SK-N-SH (cell line): ENCODE results near the gene TMED6. TPM values are rescaled to one million over a fixed set of nuclear protein-coding genes. Genes with fewer than 3 reads are reported as not detected.

Source experiments
- CTCF ChIA-PET: fragments of 300-600, 350-600 bp; formaldehyde crosslinking; extraction: SDS; loops from one replicate; lab custom pipeline; 2021; lab: Yijun Ruan, JAX
- POLR2A ChIA-PET: fragments of 350-600 bp; sonication (Branson Sonifier 250); formaldehyde crosslinking; extraction: SDS; loops from one replicate; lab custom pipeline; 2020; ENCODE audit warnings: antibody characterized with exemption, inconsistent platforms; lab: Yijun Ruan, JAX
- DNase-seq: peaks from one replicate; pipeline ENCODE4 v3.0.0; 2012
- H2AFZ ChIP-seq: fragments of 200-600 bp; sonication (generic); 2 replicates; pipeline ENCODE4 v1.8.1; 2016; ENCODE audit warnings: antibody characterized with exemption, mild to moderate bottlenecking, low read depth
- H3F3A ChIP-seq: fragments of 200-600 bp; sonication (generic); replicated peaks from 2 replicates; pipeline ENCODE3; 2016; ENCODE audit warnings: antibody characterized with exemption, mild to moderate bottlenecking; ENCODE audit not compliant: insufficient read depth
- H3K27ac ChIP-seq, 2 experiments: fragments of 200-500 bp in 1 of 2; fragments of 200-600 bp in 1 of 2; sonication (Bioruptor generic) in 1 of 2; sonication (generic), shearing (Covaris generic) in 1 of 2; 2 replicates each; pipeline versions ENCODE4 v1.5.1 to v1.6.1; 2014 to 2016; ENCODE audit warnings: low read depth in 2 of 2, inconsistent platforms in 1 of 2, low read length in 1 of 2, mild to moderate bottlenecking in 1 of 2, mixed read lengths in 1 of 2
- H3K27me3 ChIP-seq: fragments of 200-600 bp; sonication (generic), shearing (Covaris generic); 2 replicates; pipeline ENCODE4 v1.6.1; 2016; ENCODE audit warnings: mixed run types; ENCODE audit not compliant: insufficient read depth
- H3K36me3 ChIP-seq, 2 experiments: fragments of 200-500 bp in 1 of 2; fragments of 200-600 bp in 1 of 2; sonication (Bioruptor generic) in 1 of 2; sonication (generic) in 1 of 2; replicated peaks in 1 of 2; 2 replicates each; pipeline versions ENCODE3 to v1.5.1; 2014 to 2016; ENCODE audit warnings: low read length in 1 of 2, mild to moderate bottlenecking in 1 of 2; ENCODE audit not compliant: insufficient read depth in 2 of 2, control insufficient read depth in 1 of 2
- H3K4me1 ChIP-seq, 2 experiments: fragments of 200-500 bp in 1 of 2; fragments of 200-600 bp in 1 of 2; sonication (Bioruptor generic) in 1 of 2; sonication (generic), shearing (Covaris generic) in 1 of 2; 2 replicates each; pipeline versions ENCODE4 v1.5.1 to v1.6.1; 2014 to 2016; ENCODE audit warnings: low read depth in 1 of 2, low read length in 1 of 2, mixed run types in 1 of 2; ENCODE audit not compliant: insufficient read depth in 2 of 2, control insufficient read depth in 1 of 2
- H3K4me2 ChIP-seq: fragments of 200-600 bp; sonication (generic), shearing (Covaris generic); 2 replicates; pipeline ENCODE4 v1.6.1; 2017; ENCODE audit warnings: mixed run types
- H3K4me3 ChIP-seq, 2 experiments: fragments of 200-500 bp in 1 of 2; fragments of 200-600 bp in 1 of 2; sonication (Bioruptor generic) in 1 of 2; sonication (generic), shearing (Covaris generic) in 1 of 2; 2 replicates each; pipeline versions ENCODE4 v1.5.1 to v1.8.1; 2014 to 2016; ENCODE audit warnings: low read depth in 2 of 2, inconsistent platforms in 1 of 2, low read length in 1 of 2, mild to moderate bottlenecking in 1 of 2, mixed read lengths in 1 of 2, moderate library complexity in 1 of 2
- H3K79me2 ChIP-seq: fragments of 200-600 bp; sonication (generic); 2 replicates; pipeline ENCODE4 v1.8.1; 2017; ENCODE audit warnings: mild to moderate bottlenecking; ENCODE audit not compliant: insufficient read depth
- H3K9ac ChIP-seq: fragments of 200-600 bp; sonication (generic); 2 replicates; pipeline ENCODE4 v1.6.1; 2017; ENCODE audit warnings: mixed run types
- H3K9me2 ChIP-seq: fragments of 200-600 bp; sonication (generic); 2 replicates; pipeline ENCODE4 v1.6.1; 2017; ENCODE audit warnings: mixed run types
- H3K9me3 ChIP-seq: fragments of 200-600 bp; sonication (generic); 2 replicates; pipeline ENCODE4 v1.6.1; 2017; ENCODE audit warnings: mixed run types, mild to moderate bottlenecking, moderate library complexity
- H4K20me1 ChIP-seq: fragments of 200-600 bp; sonication (generic); 2 replicates; pipeline ENCODE4 v1.6.1; 2017; ENCODE audit warnings: mild to moderate bottlenecking, mixed run types; ENCODE audit not compliant: insufficient read depth
- GABPA ChIP-seq: IDR thresholded peaks from 2 replicates; pipeline ENCODE4 v1.4.0; 2012; ENCODE audit warnings: low read depth, mild to moderate bottlenecking
- MXI1 ChIP-seq: IDR thresholded peaks from 2 replicates; pipeline ENCODE4 v1.6.1; 2012; ENCODE audit warnings: mild to moderate bottlenecking, low read depth, low read length, improper control_type of control experiment
- NFIC ChIP-seq: IDR thresholded peaks from 2 replicates; pipeline ENCODE4 v1.4.0; 2012; ENCODE audit warnings: borderline replicate concordance
- POLR2AphosphoS5 ChIP-seq: IDR thresholded peaks from 2 replicates; pipeline ENCODE4 v1.6.1; 2012; ENCODE audit warnings: low read depth, low read length
- RAD21 ChIP-seq: IDR thresholded peaks from 2 replicates; pipeline ENCODE4 v1.6.1; 2012; ENCODE audit warnings: mild to moderate bottlenecking, low read length
- RFX5 ChIP-seq: IDR thresholded peaks from 2 replicates; pipeline ENCODE4 v1.6.1; 2012; ENCODE audit warnings: mild to moderate bottlenecking, improper control_type of control experiment, low read length
- TAF1 ChIP-seq: IDR thresholded peaks from 2 replicates; pipeline ENCODE4 v1.6.1; 2012; ENCODE audit warnings: low read depth, mild to moderate bottlenecking, low read length, moderate library complexity, borderline replicate concordance
- TEAD4 ChIP-seq: IDR thresholded peaks from 2 replicates; pipeline ENCODE4 v1.4.0; 2012; ENCODE audit warnings: mild to moderate bottlenecking, borderline replicate concordance; ENCODE audit not compliant: insufficient read depth
- WGBS: methylation state at CpG from one replicate; pipeline ENCODE4 v1.1.6; 2017; ENCODE audit warnings: low lambda C conversion rate; 5-methylcytosine and 5-hydroxymethylcytosine counted together
- polyA plus RNA-seq, 3 experiments: library from polyadenylated mRNA; depleted of rRNA; stranded (reverse); fragments of >200 nt; gene quantifications; 2 replicates each; pipeline ENCODE4 v1.2.3, GENCODE V29; 2012
- TF ChIP-seq, protein P1 (sequence below): IDR thresholded peaks from 2 replicates; pipeline ENCODE4 v1.6.1; 2012; ENCODE audit warnings: mild to moderate bottlenecking, low read depth, low read length, moderate library complexity
- TF ChIP-seq, protein P2 (sequence below): fragments of 200-600 bp; sonication (generic); IDR thresholded peaks from 2 replicates; pipeline ENCODE4 v1.6.1; 2017; ENCODE audit warnings: antibody characterized with exemption, mild to moderate bottlenecking, moderate library complexity
- TF ChIP-seq, protein P3 (sequence below): IDR thresholded peaks from 2 replicates; pipeline ENCODE4 v1.4.0; 2012; ENCODE audit warnings: low read depth, borderline replicate concordance

Gene TMED6
- polyA plus RNA-seq, 1 of the 3 experiments (the other 2 are of a cell fraction), result not detected

DNA sequence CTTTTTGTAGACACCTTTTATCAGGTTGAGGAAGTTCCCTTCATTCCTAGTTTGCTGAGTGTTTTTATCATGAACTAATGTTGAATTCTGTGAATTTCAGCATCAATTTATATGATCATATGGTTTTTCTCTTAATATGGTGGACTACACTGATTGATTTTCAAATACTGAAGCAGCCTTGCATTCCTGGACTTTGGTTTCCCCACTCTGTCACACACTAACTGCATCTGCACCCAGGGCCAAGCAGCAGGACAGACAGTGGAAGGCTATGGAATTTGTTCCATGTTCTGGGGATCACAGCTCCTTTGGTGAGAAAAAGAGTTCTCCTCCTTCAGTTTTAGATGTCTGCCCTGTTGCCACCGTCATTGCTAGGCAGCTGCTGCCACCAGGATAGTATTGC, 26.4 kb upstream of the TMED6 start:
- Histone ChIP-seq H3K27me3 (no peaks in the 10 kb centered on the region), H3K9ac (no peak overlapping the region), H3K27ac (peak overlapping the region in 1 of 2 experiments; percentile 52; a peak in 1 of 4 replicates), H3K79me2 (peaks cover 54% of the 10 kb centered on the region; the same call in 1 of the 2 replicates), H3F3A (peaks cover 31% of the 10 kb centered on the region), H3K36me3 (peaks cover 36 to 65% of the 10 kb centered on the region in 2 experiments), H3K4me1 (no peaks in the 10 kb centered on the region), H3K9me2 (no peaks in the 10 kb centered on the region), H3K9me3 (no peaks in the 10 kb centered on the region), H3K4me3 (no peak overlapping the region), H2AFZ (no peak overlapping the region), H4K20me1 (no peaks in the 10 kb centered on the region), H3K4me2 (no peak overlapping the region)
- ChIA-PET CTCF (no interaction called here), POLR2A (no interaction called here)
- DNase-seq, result no peak
- WGBS, result 78% methylated on average over 1 of the region's 1 CpG
- TF ChIP-seq TAF1, result no peak
- TF ChIP-seq GABPA, result no peak
- no peak for TF ChIP-seq MXI1
- TF ChIP-seq RFX5, result no peak
- TF ChIP-seq TEAD4, result no peak
- TF ChIP-seq, protein P1, sequence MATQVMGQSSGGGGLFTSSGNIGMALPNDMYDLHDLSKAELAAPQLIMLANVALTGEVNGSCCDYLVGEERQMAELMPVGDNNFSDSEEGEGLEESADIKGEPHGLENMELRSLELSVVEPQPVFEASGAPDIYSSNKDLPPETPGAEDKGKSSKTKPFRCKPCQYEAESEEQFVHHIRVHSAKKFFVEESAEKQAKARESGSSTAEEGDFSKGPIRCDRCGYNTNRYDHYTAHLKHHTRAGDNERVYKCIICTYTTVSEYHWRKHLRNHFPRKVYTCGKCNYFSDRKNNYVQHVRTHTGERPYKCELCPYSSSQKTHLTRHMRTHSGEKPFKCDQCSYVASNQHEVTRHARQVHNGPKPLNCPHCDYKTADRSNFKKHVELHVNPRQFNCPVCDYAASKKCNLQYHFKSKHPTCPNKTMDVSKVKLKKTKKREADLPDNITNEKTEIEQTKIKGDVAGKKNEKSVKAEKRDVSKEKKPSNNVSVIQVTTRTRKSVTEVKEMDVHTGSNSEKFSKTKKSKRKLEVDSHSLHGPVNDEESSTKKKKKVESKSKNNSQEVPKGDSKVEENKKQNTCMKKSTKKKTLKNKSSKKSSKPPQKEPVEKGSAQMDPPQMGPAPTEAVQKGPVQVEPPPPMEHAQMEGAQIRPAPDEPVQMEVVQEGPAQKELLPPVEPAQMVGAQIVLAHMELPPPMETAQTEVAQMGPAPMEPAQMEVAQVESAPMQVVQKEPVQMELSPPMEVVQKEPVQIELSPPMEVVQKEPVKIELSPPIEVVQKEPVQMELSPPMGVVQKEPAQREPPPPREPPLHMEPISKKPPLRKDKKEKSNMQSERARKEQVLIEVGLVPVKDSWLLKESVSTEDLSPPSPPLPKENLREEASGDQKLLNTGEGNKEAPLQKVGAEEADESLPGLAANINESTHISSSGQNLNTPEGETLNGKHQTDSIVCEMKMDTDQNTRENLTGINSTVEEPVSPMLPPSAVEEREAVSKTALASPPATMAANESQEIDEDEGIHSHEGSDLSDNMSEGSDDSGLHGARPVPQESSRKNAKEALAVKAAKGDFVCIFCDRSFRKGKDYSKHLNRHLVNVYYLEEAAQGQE, result no peak
- no peak for TF ChIP-seq RAD21
- TF ChIP-seq, protein P2, sequence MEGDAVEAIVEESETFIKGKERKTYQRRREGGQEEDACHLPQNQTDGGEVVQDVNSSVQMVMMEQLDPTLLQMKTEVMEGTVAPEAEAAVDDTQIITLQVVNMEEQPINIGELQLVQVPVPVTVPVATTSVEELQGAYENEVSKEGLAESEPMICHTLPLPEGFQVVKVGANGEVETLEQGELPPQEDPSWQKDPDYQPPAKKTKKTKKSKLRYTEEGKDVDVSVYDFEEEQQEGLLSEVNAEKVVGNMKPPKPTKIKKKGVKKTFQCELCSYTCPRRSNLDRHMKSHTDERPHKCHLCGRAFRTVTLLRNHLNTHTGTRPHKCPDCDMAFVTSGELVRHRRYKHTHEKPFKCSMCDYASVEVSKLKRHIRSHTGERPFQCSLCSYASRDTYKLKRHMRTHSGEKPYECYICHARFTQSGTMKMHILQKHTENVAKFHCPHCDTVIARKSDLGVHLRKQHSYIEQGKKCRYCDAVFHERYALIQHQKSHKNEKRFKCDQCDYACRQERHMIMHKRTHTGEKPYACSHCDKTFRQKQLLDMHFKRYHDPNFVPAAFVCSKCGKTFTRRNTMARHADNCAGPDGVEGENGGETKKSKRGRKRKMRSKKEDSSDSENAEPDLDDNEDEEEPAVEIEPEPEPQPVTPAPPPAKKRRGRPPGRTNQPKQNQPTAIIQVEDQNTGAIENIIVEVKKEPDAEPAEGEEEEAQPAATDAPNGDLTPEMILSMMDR, result no peak
- TF ChIP-seq, protein P3, sequence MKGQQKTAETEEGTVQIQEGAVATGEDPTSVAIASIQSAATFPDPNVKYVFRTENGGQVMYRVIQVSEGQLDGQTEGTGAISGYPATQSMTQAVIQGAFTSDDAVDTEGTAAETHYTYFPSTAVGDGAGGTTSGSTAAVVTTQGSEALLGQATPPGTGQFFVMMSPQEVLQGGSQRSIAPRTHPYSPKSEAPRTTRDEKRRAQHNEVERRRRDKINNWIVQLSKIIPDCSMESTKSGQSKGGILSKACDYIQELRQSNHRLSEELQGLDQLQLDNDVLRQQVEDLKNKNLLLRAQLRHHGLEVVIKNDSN, result no peak
- no peak for TF ChIP-seq POLR2AphosphoS5
- TF ChIP-seq NFIC, result no peak
